TTC549 (cell line): ENCODE measurements around the gene CAMTA1.

Source experiments
- FAIRE-seq: peaks from 2 replicates; lab custom pipeline; 2012; peaks lifted over from hg19 to GRCh38; lab: Jason Lieb, UNC

The CAMTA1 gene

GRCh38 chr1:6928106-6928885 is 143.0 kb downstream of the CAMTA1 start:
- no peak for FAIRE-seq

GRCh38 chr1:6930732-6931300 is 145.6 kb downstream of the CAMTA1 start:
- no peak for FAIRE-seq

GRCh38 chr1:6935361-6935883 is 150.2 kb downstream of the CAMTA1 start:
- no peak for FAIRE-seq

- FAIRE-seq = no peak
These were observed 150.8 kb downstream of the CAMTA1 start for GRCh38 chr1:6935911-6936690.

GRCh38 chr1:6937048-6937447 is 151.8 kb downstream of the CAMTA1 start:
- no peak for FAIRE-seq

- FAIRE-seq = no peak
These were observed 154.1 kb downstream of the CAMTA1 start for GRCh38 chr1:6939363-6939762.

GRCh38 chr1:6941786-6942185 is 156.5 kb downstream of the CAMTA1 start:
- no peak for FAIRE-seq

- no peak for FAIRE-seq
These were observed 157.7 kb downstream of the CAMTA1 start for GRCh38 chr1:6942990-6943389.

GRCh38 chr1:6944434-6944833 is 159.2 kb downstream of the CAMTA1 start:
- FAIRE-seq = no peak

- no peak for FAIRE-seq
These were observed 162.7 kb downstream of the CAMTA1 start for GRCh38 chr1:6947952-6948351.

- FAIRE-seq = no peak
These were observed 163.2 kb downstream of the CAMTA1 start for GRCh38 chr1:6948416-6948815.

- FAIRE-seq = no peak
These were observed 163.6 kb downstream of the CAMTA1 start for GRCh38 chr1:6948861-6949260.

- no peak for FAIRE-seq
These were observed 164.9 kb downstream of the CAMTA1 start for GRCh38 chr1:6950001-6950765.

GRCh38 chr1:6951536-6951935 is 166.3 kb downstream of the CAMTA1 start:
- no peak for FAIRE-seq

GRCh38 chr1:6953216-6953615 is 168.0 kb downstream of the CAMTA1 start:
- FAIRE-seq = no peak

GRCh38 chr1:6953907-6954364 is 168.7 kb downstream of the CAMTA1 start:
- FAIRE-seq = no peak

GRCh38 chr1:6954591-6954990 is 169.3 kb downstream of the CAMTA1 start:
- no peak for FAIRE-seq

- FAIRE-seq = no peak
These were observed 170.3 kb downstream of the CAMTA1 start for GRCh38 chr1:6955357-6956094.

GRCh38 chr1:6956488-6957159 is 171.4 kb downstream of the CAMTA1 start:
- no peak for FAIRE-seq

GRCh38 chr1:6957341-6957740 is 172.1 kb downstream of the CAMTA1 start:
- FAIRE-seq = no peak
